ENCODE data around the gene PIK3IP1.

PIK3IP1 gene

DNA sequence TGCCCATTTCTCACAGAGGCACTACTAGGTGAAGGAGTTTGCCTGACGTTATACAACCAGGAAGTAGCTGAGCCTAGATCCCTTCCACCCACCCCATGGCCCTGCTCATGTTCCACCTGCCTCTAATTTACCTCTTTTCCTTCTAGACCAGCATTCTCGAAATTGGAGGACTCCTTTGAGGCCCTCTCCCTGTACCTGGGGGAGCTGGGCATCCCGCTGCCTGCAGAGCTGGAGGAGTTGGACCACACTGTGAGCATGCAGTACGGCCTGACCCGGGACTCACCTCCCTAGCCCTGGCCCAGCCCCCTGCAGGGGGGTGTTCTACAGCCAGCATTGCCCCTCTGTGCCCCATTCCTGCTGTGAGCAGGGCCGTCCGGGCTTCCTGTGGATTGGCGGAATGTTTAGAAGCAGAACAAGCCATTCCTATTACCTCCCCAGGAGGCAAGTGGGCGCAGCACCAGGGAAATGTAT, 14.1 kb downstream of the PIK3IP1 start:
- DNase-seq, result no peak

- DNase-seq, result no peak
These were observed 14.5 kb downstream of the PIK3IP1 start for GRCh38 chr22:31277741-31278140.

DNA sequence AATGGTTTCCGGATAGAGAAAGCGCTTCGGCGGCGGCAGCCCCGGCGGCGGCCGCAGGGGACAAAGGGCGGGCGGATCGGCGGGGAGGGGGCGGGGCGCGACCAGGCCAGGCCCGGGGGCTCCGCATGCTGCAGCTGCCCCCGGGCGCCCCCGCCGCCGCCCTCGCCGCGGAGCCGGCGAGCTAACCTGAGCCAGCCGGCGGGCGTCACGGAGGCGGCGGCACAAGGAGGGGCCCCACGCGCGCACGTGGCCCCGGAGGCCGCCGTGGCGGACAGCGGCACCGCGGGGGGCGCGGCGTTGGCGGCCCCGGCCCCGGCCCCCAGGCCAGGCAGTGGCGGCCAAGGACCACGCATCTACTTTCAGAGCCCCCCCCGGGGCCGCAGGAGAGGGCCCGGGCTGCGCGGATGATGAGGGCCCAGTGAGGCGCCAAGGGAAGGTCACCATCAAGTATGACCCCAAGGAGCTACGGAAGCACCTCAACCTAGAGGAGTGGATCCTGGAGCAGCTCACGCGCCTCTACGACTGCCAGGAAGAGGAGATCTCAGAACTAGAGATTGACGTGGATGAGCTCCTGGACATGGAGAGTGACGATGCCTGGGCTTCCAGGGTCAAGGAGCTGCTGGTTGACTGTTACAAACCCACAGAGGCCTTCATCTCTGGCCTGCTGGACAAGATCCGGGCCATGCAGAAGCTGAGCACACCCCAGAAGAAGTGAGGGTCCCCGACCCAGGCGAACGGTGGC, 15.7 kb downstream of the PIK3IP1 start:
- no peak for DNase-seq

DNA sequence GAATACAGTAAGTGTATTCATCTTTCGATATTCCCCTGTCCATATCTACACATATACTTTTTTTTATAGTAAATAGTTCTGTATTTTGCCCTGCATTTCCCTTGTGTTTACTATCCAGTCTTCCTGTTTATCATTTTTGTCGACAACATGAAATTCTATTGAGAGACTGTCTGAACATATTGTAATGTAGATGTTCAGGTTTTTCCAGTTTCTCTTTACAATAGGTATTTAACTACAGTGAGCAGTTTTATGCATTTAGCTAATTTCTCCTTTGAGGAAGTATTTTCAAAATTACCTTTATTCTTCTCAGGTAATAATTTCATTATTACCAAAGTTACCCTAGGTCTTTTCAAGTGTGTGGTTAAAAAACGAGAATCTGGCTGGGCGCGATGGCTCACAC, 16.7 kb downstream of the PIK3IP1 start:
- DNase-seq, result no peak

DNA sequence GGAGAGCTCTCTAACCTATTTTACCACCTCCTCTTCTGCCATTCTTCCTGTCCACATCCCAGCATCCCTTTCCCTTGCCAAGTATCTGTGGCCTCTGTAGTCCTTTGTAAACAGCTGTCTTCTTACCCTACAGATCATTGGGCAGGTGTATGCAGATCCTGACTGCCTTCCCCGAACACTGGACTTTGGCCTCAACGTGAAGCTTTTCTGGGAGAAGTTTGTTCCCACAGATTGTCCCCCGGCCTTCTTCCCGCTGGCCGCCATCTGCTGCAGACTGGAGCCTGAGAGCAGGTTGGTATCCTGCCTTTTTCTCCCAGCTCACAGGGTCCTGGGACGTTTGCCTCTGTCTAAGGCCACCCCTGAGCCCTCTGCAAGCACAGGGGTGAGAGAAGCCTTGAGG, 17.3 kb downstream of the PIK3IP1 start:
- DNase-seq, result no peak

DNA sequence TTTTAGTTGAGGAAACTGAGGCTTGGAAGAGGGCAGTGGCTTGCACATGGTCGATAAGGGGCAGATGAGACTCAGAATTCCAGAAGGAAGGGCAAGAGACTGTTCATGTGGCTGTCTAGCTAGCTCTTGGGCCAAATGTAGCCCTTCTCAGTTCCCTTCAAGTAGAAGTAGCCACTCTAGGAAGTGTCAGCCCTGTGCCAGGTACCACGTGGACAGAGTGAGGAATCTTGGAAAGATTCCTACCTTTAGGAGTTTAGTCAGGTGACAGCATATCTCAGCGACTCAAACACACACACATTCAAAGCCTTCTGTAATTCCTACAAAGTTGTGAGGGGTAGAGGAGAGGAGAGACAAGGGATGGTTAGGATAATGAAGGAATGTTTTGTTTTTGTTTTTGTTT, 18.3 kb downstream of the PIK3IP1 start:
- no peak for DNase-seq

GRCh38 chr22:31272522-31273446, 19.5 kb downstream of the PIK3IP1 start:
- no peak for DNase-seq

DNA sequence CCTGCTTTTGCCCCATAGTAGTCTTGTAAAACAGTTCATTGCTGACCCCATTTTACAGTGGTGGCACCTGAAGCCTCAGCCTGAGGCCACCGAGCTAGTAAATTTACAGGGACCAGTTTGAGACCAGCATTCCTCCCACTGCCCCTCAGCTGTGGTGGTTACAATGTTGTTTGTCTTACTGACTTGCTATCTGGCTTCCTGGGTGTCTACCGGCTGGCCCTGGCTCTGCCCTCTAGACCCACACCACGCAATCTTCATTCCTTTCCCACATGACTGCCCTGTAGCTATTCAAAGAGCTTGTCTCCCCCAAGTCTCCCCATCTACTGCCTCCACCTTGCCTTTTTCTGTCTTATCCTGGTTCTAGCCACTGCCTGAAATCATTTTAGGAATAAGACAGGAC, 20.8 kb downstream of the PIK3IP1 start:
- DNase-seq, result no peak

GRCh38 chr22:31271026-31271425, 21.3 kb downstream of the PIK3IP1 start:
- no peak for DNase-seq

- no peak for DNase-seq
These were observed 22.3 kb downstream of the PIK3IP1 start for GRCh38 chr22:31269892-31270579.

DNA sequence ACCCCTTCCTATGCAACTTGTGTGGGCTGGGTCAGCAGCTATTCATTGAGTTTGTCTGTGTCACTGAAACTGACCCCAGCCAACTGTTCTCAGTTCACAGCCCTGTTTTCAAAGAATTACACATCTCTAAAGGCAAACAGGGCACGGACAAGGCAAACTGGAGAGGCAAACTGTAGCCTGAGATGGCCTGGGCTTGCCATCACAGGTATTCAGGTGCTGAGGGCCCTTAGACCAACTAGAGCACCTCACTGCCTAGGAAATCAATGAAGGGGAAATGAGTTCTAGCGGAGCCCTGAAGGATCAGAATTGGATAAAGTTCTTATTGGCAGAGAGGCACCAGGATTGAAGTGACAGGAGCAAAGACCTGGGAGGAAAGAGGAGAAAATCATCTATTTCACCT, 24.0 kb downstream of the PIK3IP1 start:
- DNase-seq, result no peak

DNA sequence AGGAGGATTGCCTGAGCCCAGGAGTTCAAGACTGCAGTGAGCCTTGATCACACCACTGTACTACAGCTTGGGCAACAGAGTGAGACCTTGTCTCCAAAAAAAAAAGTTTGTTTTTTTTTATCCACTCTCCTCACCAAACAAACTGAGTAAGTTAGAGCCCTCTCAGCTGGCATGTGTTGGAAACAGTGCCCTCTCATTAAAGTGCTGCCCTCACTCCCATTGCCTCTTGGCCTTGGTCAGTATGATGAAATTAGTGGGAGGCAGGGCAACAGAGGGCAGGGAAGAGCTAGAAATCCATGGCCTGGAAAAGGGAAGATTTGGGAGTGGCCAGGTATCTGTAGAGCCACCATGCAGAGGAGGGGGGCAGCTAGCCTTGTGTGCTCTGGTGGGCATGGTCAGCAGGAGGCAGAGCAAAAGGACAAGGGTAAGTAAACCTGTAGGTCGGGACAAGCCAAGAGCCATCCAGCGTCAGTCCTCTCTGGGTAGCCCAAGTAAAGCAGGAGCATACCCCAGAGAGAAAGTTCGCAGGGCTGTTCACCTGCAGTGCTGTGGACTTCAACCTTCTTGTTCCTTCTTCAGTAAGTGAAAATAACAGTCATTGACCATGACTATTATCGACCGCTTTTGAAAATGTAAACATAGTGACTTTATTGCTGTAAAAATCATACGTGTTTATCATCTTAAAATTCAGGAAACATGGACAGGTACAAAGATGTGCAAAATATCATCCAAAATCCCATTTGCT, 28.2 kb downstream of the PIK3IP1 start:
- no peak for DNase-seq

- DNase-seq, result no peak
These were observed 29.8 kb downstream of the PIK3IP1 start for GRCh38 chr22:31262312-31263133.

GRCh38 chr22:31260474-31260856, 31.8 kb downstream of the PIK3IP1 start:
- DNase-seq, result no peak

- no peak for DNase-seq
These were observed 32.4 kb downstream of the PIK3IP1 start for GRCh38 chr22:31259798-31260473.

DNA sequence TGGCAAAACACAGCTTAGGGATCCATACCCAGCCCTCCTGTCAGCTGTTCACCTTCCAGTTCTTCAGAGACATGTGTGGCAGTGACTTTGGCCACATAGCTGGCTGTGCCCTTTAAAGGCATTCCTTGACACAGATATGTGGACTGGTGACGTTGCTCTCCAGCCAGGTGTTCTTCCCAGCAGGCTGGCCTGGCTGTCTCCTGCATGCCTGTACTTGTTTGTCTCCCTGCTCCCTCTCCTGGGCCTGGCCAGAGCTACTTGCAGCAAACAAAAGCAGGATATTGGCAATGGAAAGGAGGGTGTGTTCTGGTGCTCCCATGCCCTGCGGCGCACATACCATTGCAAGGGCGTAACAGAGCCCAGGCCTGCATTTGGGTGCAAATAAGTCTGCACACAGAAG, 38.3 kb downstream of the PIK3IP1 start:
- DNase-seq, result no peak

GRCh38 chr22:31250740-31251600, 41.3 kb downstream of the PIK3IP1 start:
- no peak for DNase-seq

DNA sequence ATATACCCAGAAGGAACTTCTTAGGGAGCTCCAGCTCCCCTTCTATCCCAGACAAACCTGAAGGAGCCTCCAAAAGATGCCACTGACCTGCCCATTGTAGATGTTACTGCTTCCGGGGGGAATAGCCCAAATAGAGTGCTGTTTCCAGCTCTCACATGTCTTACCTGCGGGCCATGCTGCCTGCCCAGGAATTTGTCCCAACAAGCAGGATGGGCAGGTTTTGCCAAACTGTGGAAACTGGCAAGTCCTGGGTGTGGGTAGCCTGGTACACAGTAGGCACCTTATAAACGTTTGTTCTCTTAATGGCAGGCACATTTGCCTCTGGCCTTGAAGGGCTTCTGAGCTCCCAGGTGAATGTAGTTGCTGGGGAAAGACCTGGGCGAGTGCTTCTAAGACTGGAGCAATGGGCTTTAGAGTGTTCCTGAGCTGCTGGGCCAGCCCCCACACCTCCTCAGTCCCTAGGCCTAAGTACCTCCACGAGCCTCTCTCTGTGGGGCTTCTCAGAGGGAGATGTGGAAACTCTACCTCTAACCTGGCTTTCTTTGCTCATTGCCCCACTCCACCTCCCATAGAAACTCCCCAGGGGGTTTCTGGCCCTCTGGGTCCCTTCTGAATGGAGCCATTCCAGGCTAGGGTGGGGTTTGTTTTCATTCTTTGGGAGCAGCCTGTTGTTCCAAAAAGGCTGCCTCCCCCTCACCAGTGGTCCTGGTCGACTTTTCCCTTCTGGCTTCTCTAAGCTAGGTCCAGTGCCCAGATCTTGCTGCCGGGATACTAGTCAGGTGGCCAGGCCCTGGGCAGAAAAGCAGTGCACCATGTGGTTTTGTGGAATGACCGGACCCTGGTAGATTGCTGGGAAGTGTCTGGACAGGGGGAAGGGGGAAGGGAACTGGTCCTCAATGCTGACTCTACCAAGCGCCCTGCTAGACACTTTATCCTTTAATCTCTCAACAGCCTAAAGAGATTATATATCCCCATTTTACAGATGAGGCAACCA, 43.0 kb downstream of the PIK3IP1 start:
- no peak for DNase-seq

Measured in NCI-H226 (cell line).